Neural progenitor cell (in vitro differentiated cells): ENCODE results near the gene OR2M2.

Source experiments
- EZH2 ChIP-seq: fragments of 200-600 bp; sonication (generic); IDR thresholded peaks from 2 replicates; pipeline ENCODE4 v1.6.1; 2017; ENCODE audit warnings: antibody characterized with exemption, mild to moderate bottlenecking, moderate library complexity
- TF ChIP-seq, protein P1 (sequence below): fragments of 200-600 bp; sonication (generic); IDR thresholded peaks from 2 replicates; pipeline ENCODE4 v1.5.1; 2017; ENCODE audit warnings: antibody characterized with exemption, mild to moderate bottlenecking

DNA sequence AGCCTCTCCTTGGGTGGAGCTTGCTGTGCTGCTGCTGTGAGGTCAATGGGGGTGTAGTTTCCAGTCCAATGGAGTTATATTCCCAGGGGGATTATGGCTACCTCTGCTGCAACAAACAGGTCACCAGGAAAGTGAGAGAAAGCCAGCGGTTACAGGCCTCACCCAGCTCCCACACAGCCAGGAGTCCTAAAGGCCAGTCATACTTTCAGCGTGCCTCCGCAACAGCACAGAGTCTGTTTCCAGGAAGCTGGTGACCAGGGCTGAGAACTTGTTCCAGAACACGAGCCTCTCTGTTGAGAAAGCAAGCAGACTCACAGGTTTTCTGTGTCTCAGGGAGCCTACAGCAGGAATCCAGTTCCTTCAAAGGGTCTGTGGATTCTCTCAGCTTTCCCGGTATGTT lies 47.0 kb upstream of the OR2M2 start:
- TF ChIP-seq, protein P1, sequence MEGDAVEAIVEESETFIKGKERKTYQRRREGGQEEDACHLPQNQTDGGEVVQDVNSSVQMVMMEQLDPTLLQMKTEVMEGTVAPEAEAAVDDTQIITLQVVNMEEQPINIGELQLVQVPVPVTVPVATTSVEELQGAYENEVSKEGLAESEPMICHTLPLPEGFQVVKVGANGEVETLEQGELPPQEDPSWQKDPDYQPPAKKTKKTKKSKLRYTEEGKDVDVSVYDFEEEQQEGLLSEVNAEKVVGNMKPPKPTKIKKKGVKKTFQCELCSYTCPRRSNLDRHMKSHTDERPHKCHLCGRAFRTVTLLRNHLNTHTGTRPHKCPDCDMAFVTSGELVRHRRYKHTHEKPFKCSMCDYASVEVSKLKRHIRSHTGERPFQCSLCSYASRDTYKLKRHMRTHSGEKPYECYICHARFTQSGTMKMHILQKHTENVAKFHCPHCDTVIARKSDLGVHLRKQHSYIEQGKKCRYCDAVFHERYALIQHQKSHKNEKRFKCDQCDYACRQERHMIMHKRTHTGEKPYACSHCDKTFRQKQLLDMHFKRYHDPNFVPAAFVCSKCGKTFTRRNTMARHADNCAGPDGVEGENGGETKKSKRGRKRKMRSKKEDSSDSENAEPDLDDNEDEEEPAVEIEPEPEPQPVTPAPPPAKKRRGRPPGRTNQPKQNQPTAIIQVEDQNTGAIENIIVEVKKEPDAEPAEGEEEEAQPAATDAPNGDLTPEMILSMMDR, result no peak
- no peak for TF ChIP-seq EZH2
